Loucy (cell line): ENCODE measurements around the gene LETM1.

ENCODE experiments used
- CTCF ChIP-seq: fragments of 200-600 bp; sonication (generic); conservative IDR thresholded peaks from 2 replicates; pipeline ENCODE4 v1.5.1; 2014; ENCODE audit warnings: mild to moderate bottlenecking, antibody characterized with exemption, low read length
- EZH2phosphoT487 ChIP-seq: fragments of 200-600 bp; IDR thresholded peaks from 2 replicates; pipeline ENCODE4 v1.6.1; 2018; ENCODE audit warnings: antibody characterized with exemption, mild to moderate bottlenecking, moderate library complexity, borderline replicate concordance

GRCh38 chr4:1837069-1837468 is 18.9 kb downstream of the LETM1 start:
- TF ChIP-seq CTCF, result no peak
- no peak for TF ChIP-seq EZH2phosphoT487
